Erythroblast (primary cell): ENCODE measurements around the gene AARSD1.

ENCODE experiments used
- GATA1 ChIP-seq: IDR thresholded peaks from 2 replicates; pipeline ENCODE4 v1.6.1; 2011; ENCODE audit warnings: low read depth, mild to moderate bottlenecking, control low read depth, low read length, moderate library complexity
- POLR2A ChIP-seq: IDR thresholded peaks from 2 replicates; pipeline ENCODE4 v1.6.1; 2011; ENCODE audit warnings: mild to moderate bottlenecking, low read length

- TF ChIP-seq POLR2A (no peak), GATA1 (no peak)
Observed at GRCh38 chr17:42913981-42914617, 50.2 kb downstream of the AARSD1 start.
